HL-60/S4 (cell line): ENCODE measurements around the gene GSPT2.
"Not testable (repeated sequence)": the region's sequence is repeated elsewhere in the genome, so short reads cannot be mapped to it uniquely, and the experiment has no call there.

Source experiments
- in situ Hi-C: fragments of 300-500 bp; cut with MboI; formaldehyde crosslinking; loops from 2 replicates; pipeline ENCODE4 v1.14.3; 2022; ENCODE audit warnings: low sequenced_read_pairs

GSPT2 gene

GRCh38 chrX:51743179-51743957, at the start of gene GSPT2:
Gene GSPT2, plus strand, starts transcription at chrX:51743442. Its CDS starts 185 bp downstream, at chrX:51743627.
- in situ Hi-C loops: no loop called here

GRCh38 chrX:51694254-51694653, 49.0 kb upstream of the GSPT2 start:
- in situ Hi-C loops: no loop called here

- in situ Hi-C loops: no loop called here
These were observed 45.8 kb upstream of the GSPT2 start for GRCh38 chrX:51697397-51697796.

GRCh38 chrX:51710277-51711164, 32.7 kb upstream of the GSPT2 start, which contains the start of gene CENPVL1:
Gene CENPVL1, plus strand, starts transcription at chrX:51710512. Its CDS starts 0 bp downstream, at chrX:51710512.
- in situ Hi-C loops: not testable (repeated sequence)

GRCh38 chrX:51712943-51713647, 30.1 kb upstream of the GSPT2 start:
- in situ Hi-C loops: not testable (repeated sequence)

GRCh38 chrX:51728202-51728601, 15.0 kb upstream of the GSPT2 start:
- in situ Hi-C loops: no loop called here

GRCh38 chrX:51737091-51737490, 6.2 kb upstream of the GSPT2 start:
- in situ Hi-C loops: no loop called here

- in situ Hi-C loops: no loop called here
These were observed 656 bp upstream of the GSPT2 start for GRCh38 chrX:51742586-51742985.

GRCh38 chrX:51747671-51748070, 4.4 kb downstream of the GSPT2 start:
- in situ Hi-C loops: no loop called here

GRCh38 chrX:51759055-51759839, 16.0 kb downstream of the GSPT2 start:
- in situ Hi-C loops: no loop called here

- in situ Hi-C loops: no loop called here
These were observed 17.4 kb downstream of the GSPT2 start for GRCh38 chrX:51760657-51761056.

- in situ Hi-C loops: no loop called here
These were observed 23.3 kb downstream of the GSPT2 start for GRCh38 chrX:51766546-51766945.

GRCh38 chrX:51776851-51777250, 33.6 kb downstream of the GSPT2 start:
- in situ Hi-C loops: no loop called here

- in situ Hi-C loops: no loop called here
These were observed 36.1 kb downstream of the GSPT2 start for GRCh38 chrX:51779306-51779705.

GRCh38 chrX:51795136-51795535, 51.9 kb downstream of the GSPT2 start:
- in situ Hi-C loops: no loop called here
